ENCODE measurements around the gene LDLRAD4. TPM values are rescaled to one million over a fixed set of nuclear protein-coding genes. Genes with fewer than 3 reads are reported as not detected.

The LDLRAD4 gene
- polyA plus RNA-seq, 1 of the 3 experiments (the other 2 are of a cell fraction), result 0.16 TPM

GRCh38 chr18:13653746-13654433 lies 435.3 kb downstream of the LDLRAD4 start:
- ChIA-PET POLR2A (no interaction called here), CTCF (interaction anchor here (0.6 kb wide), 1 partner anchor 1032 kb away, joined by 3 read pairs; no protein-coding TSS in a partner anchor)
- DNase-seq, result no peak
- Histone ChIP-seq H3K4me3 (ENCODE audit: low read depth in 2 of 2, low read length in 1 of 2) (no peak overlapping the region), H3K27me3 (ENCODE audit: insufficient read depth) (no peaks in the 10 kb centered on the region), H3K9me3 (no peaks in the 10 kb centered on the region), H3K36me3 (replicated peaks in 1 of 2; ENCODE audit: control insufficient read depth in 1 of 2, insufficient read depth in 2 of 2, low read length in 1 of 2) (no peaks in the 10 kb centered on the region), H2AFZ (ENCODE audit: low read depth) (no peak overlapping the region), H3K9me2 (no peaks in the 10 kb centered on the region), H3K4me2 (no peak overlapping the region), H4K20me1 (ENCODE audit: insufficient read depth) (no peaks in the 10 kb centered on the region), H3K9ac (no peak overlapping the region), H3K27ac (ENCODE audit: low read depth in 2 of 2, low read length in 1 of 2) (no peak overlapping the region), H3K4me1 (ENCODE audit: control insufficient read depth in 1 of 2, insufficient read depth in 2 of 2, low read depth in 1 of 2, low read length in 1 of 2) (peaks cover 0 to 8% of the 10 kb centered on the region in 2 experiments; a peak in 1 of 4 replicates), H3F3A (replicated peaks; ENCODE audit: insufficient read depth) (no peaks in the 10 kb centered on the region), H3K79me2 (ENCODE audit: insufficient read depth) (no peaks in the 10 kb centered on the region)
- no peak for TF ChIP-seq PBX3 (IDR thresholded peaks at IDR 0.05)
- WGBS (ENCODE audit: low lambda C conversion rate), result 96% methylated on average over 13 of the region's 13 CpGs

DNA sequence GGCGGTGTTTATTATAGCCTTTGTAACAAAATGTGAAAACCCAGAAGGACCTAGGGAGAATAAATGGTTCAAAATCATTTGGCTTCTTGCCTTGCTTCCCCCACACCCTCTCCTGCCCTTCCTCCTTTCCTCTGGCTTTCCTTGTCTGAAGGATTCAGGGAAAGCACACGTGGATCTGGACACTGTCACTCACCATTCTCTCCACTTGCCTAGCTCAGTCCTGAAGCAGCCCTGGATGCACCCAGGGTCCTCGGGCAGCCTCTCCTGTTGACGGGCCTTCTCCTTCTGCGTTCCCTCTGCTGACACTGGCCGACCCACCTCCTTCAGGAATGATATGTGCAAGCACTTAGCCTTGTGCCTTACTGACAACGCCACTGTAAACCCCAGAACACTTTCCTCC lies 439.4 kb downstream of the LDLRAD4 start:
- Histone ChIP-seq H3K27ac (ENCODE audit: low read depth in 2 of 2, low read length in 1 of 2) (no peak overlapping the region), H3K4me3 (ENCODE audit: low read depth in 2 of 2, low read length in 1 of 2) (no peak overlapping the region), H3K36me3 (replicated peaks in 1 of 2; ENCODE audit: control insufficient read depth in 1 of 2, insufficient read depth in 2 of 2, low read length in 1 of 2) (peaks cover 3 to 4% of the 10 kb centered on the region in 2 experiments), H3K4me2 (no peak overlapping the region), H3K79me2 (ENCODE audit: insufficient read depth) (no peaks in the 10 kb centered on the region), H3K9me2 (no peaks in the 10 kb centered on the region), H3K4me1 (ENCODE audit: control insufficient read depth in 1 of 2, insufficient read depth in 2 of 2, low read depth in 1 of 2, low read length in 1 of 2) (peaks cover 0 to 8% of the 10 kb centered on the region in 2 experiments; a peak in 1 of 4 replicates), H3K9ac (no peak overlapping the region), H3K9me3 (no peaks in the 10 kb centered on the region), H4K20me1 (ENCODE audit: insufficient read depth) (no peaks in the 10 kb centered on the region), H3F3A (replicated peaks; ENCODE audit: insufficient read depth) (no peaks in the 10 kb centered on the region), H3K27me3 (ENCODE audit: insufficient read depth) (no peaks in the 10 kb centered on the region), H2AFZ (ENCODE audit: low read depth) (no peak overlapping the region)
- 76% methylated on average over 7 of the region's 7 CpGs for WGBS (ENCODE audit: low lambda C conversion rate)
- no peak for DNase-seq
- POLR2A ChIA-PET, result no interaction called here
- TF ChIP-seq SMC3 (IDR thresholded peaks at IDR 0.05; ENCODE audit: low read depth, low read length) (no peak), ELF1 (IDR thresholded peaks at IDR 0.05) (no peak), TEAD4 (IDR thresholded peaks at IDR 0.05; ENCODE audit: borderline replicate concordance, insufficient read depth) (no peak), ZBTB33 (IDR thresholded peaks at IDR 0.05; ENCODE audit: borderline replicate concordance, low read depth) (no peak), SIN3A (IDR thresholded peaks at IDR 0.05; ENCODE audit: borderline replicate concordance, low read depth, low read length) (no peak), CHD2 (IDR thresholded peaks at IDR 0.05; ENCODE audit: low read length, partially characterized antibody) (no peak), RXRA (IDR thresholded peaks at IDR 0.05; ENCODE audit: borderline replicate concordance, low read depth) (no peak), FOSL2 (IDR thresholded peaks at IDR 0.05; ENCODE audit: borderline replicate concordance, low read depth) (no peak), RAD21 (IDR thresholded peaks at IDR 0.05; ENCODE audit: low read length) (no peak), GABPA (IDR thresholded peaks at IDR 0.05; ENCODE audit: low read depth) (no peak), MXI1 (IDR thresholded peaks at IDR 0.05; ENCODE audit: low read depth, low read length) (no peak), YY1 (IDR thresholded peaks at IDR 0.05; ENCODE audit: low read depth) (no peak), TAF1 (IDR thresholded peaks at IDR 0.05; ENCODE audit: borderline replicate concordance, low read depth, low read length) (no peak), EP300 (IDR thresholded peaks at IDR 0.05; ENCODE audit: borderline replicate concordance in 1 of 2, low read depth in 1 of 2, low read length in 1 of 2) (no peak), TCF12 (IDR thresholded peaks at IDR 0.05) (no peak), EZH2phosphoT487 (IDR thresholded peaks at IDR 0.05; ENCODE audit: borderline replicate concordance, low read depth) (no peak)
- TF ChIP-seq, protein P1, sequence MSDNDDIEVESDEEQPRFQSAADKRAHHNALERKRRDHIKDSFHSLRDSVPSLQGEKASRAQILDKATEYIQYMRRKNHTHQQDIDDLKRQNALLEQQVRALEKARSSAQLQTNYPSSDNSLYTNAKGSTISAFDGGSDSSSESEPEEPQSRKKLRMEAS (IDR thresholded peaks at IDR 0.05; ENCODE audit: low read depth), result no peak
- CTCF ChIA-PET, result interaction anchor here (1.0 kb wide), 1 partner anchor 22 kb away, joined by 3 read pairs; no protein-coding TSS in a partner anchor

Data from SK-N-SH (cell line).